Endothelial cell (in vitro differentiated cells): ENCODE measurements around the gene PGAM2. TPM values are rescaled to one million over a fixed set of nuclear protein-coding genes. Genes with fewer than 3 reads are reported as not detected.

Source experiments
- DNase-seq: peaks from one replicate; pipeline ENCODE4 v3.0.0; 2021; ENCODE audit warnings: low spot score
- H3K27ac Mint-ChIP-seq: one replicate; pipeline ENCODE4 v1.8.0; 2021; ENCODE audit warnings: mixed read lengths, inconsistent platforms; ENCODE audit not compliant: unreplicated experiment
- H3K27me3 Mint-ChIP-seq: one replicate; pipeline ENCODE4 v1.8.0; 2021; ENCODE audit warnings: mild to moderate bottlenecking, moderate library complexity, mixed read lengths, inconsistent platforms; ENCODE audit not compliant: unreplicated experiment
- H3K36me3 Mint-ChIP-seq: one replicate; pipeline ENCODE4 v1.8.0; 2021; ENCODE audit warnings: mild to moderate bottlenecking, low read depth, mixed read lengths, inconsistent platforms; ENCODE audit not compliant: unreplicated experiment
- H3K4me1 Mint-ChIP-seq: one replicate; pipeline ENCODE4 v1.8.0; 2021; ENCODE audit warnings: mild to moderate bottlenecking, mixed read lengths, inconsistent platforms; ENCODE audit not compliant: unreplicated experiment
- H3K4me3 Mint-ChIP-seq: one replicate; pipeline ENCODE4 v1.8.0; 2021; ENCODE audit warnings: mild to moderate bottlenecking, mixed read lengths, inconsistent platforms; ENCODE audit not compliant: unreplicated experiment
- H3K9me3 Mint-ChIP-seq: one replicate; pipeline ENCODE4 v1.8.0; 2021; ENCODE audit warnings: mixed read lengths, inconsistent platforms; ENCODE audit not compliant: unreplicated experiment
- total RNA-seq: library from RNA; stranded (reverse); fragmentation: NEBNext Ultra II Directional; extraction: Animal tissue kit (Norgen Biotek cat#: 25700); gene quantifications from one replicate; pipeline ENCODE4 v1.2.1, GENCODE V29; 2021; ENCODE audit not compliant: unreplicated experiment
- TF ChIP-seq, protein P1 (sequence below): fragments of 200-600 bp; sonication (generic); IDR thresholded peaks from one replicate; pipeline ENCODE4 v1.5.0; 2021; ENCODE audit warnings: antibody characterized with exemption; ENCODE audit not compliant: unreplicated experiment

The PGAM2 gene
- total RNA-seq, 1 donor from 2014 or later: not detected

DNA sequence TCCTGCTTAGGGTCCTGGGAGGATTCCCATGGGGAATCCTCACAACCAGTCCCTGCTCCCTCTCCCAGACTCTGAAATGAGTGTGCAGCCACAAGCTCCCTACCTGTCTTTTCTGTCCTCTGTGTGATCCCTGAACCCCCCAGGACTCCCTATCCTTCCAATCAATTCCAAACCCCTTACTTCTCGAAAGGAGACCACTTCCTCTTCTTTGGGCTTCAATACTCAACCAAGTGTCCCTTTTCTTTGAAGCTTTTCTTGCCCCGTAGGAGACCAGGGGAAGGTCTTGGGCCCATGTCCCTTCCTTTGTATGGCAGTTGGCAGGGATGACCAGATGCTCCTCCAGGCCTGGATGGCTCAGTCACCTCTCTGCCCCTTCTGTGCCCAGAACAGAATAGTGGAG, 40.5 kb upstream of the PGAM2 start:
- H3K4me3 Mint-ChIP-seq: peak overlapping the region; percentile 75
- H3K27ac Mint-ChIP-seq: no peak overlapping the region
- H3K4me1 Mint-ChIP-seq: peaks cover 13% of the 10 kb centered on the region
- H3K27me3 Mint-ChIP-seq: peaks cover 18% of the 10 kb centered on the region
- H3K9me3 Mint-ChIP-seq: no peaks in the 10 kb centered on the region
- H3K36me3 Mint-ChIP-seq: peaks cover 7% of the 10 kb centered on the region
- TF ChIP-seq, protein P1, sequence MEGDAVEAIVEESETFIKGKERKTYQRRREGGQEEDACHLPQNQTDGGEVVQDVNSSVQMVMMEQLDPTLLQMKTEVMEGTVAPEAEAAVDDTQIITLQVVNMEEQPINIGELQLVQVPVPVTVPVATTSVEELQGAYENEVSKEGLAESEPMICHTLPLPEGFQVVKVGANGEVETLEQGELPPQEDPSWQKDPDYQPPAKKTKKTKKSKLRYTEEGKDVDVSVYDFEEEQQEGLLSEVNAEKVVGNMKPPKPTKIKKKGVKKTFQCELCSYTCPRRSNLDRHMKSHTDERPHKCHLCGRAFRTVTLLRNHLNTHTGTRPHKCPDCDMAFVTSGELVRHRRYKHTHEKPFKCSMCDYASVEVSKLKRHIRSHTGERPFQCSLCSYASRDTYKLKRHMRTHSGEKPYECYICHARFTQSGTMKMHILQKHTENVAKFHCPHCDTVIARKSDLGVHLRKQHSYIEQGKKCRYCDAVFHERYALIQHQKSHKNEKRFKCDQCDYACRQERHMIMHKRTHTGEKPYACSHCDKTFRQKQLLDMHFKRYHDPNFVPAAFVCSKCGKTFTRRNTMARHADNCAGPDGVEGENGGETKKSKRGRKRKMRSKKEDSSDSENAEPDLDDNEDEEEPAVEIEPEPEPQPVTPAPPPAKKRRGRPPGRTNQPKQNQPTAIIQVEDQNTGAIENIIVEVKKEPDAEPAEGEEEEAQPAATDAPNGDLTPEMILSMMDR: no peak
- no peak for DNase-seq

DNA sequence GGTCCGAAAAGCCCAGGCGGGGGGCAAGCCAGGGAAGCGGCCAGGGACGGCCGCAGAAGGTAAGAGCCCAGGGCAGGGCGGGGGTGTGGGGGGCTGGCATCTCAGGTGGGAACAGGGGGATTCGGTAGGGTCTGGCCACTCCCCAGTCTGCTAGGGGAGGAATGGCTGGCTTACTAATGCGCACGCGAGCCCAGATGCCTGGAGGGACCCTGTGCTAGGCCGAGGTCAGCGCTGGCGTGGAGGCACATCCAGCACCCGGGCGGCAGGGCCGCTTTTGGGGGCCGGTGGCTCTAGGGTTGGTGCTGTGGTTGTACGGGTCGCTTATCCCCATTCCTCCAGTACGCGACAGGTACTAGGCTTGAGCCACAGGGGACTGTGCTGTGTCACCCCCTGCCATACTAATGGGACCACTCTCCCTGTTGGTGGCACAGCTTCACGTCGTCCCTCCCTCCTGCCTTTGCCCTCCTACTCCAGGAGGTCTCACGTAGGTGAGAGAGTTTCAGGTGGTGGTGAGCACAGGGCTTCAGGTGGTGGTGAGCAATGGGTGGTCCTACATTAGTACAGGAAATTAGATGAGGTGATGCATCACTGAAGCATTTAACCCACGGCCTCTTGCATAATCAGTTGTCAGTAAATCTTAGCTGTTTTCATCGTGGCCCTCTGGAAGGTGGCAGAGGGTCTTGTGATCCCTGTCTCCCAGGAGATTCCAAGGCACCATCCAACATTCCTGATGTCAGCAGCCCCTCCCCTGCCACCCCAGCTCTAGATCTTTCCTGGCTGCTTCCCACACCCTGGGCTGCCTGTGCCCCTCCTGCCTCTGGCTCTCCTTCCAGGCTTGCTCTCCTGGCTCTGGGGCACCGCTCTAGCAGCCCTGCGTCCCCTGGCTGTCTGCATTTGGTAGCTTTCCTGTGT, 39.7 kb upstream of the PGAM2 start:
- Mint-ChIP-seq H3K27ac (no peak overlapping the region), H3K36me3 (peaks cover 4% of the 10 kb centered on the region), H3K4me3 (peak overlapping the region; percentile 81), H3K9me3 (no peaks in the 10 kb centered on the region), H3K27me3 (peaks cover 16% of the 10 kb centered on the region), H3K4me1 (peaks cover 13% of the 10 kb centered on the region)
- TF ChIP-seq, protein P1: no peak
- no peak for DNase-seq

DNA sequence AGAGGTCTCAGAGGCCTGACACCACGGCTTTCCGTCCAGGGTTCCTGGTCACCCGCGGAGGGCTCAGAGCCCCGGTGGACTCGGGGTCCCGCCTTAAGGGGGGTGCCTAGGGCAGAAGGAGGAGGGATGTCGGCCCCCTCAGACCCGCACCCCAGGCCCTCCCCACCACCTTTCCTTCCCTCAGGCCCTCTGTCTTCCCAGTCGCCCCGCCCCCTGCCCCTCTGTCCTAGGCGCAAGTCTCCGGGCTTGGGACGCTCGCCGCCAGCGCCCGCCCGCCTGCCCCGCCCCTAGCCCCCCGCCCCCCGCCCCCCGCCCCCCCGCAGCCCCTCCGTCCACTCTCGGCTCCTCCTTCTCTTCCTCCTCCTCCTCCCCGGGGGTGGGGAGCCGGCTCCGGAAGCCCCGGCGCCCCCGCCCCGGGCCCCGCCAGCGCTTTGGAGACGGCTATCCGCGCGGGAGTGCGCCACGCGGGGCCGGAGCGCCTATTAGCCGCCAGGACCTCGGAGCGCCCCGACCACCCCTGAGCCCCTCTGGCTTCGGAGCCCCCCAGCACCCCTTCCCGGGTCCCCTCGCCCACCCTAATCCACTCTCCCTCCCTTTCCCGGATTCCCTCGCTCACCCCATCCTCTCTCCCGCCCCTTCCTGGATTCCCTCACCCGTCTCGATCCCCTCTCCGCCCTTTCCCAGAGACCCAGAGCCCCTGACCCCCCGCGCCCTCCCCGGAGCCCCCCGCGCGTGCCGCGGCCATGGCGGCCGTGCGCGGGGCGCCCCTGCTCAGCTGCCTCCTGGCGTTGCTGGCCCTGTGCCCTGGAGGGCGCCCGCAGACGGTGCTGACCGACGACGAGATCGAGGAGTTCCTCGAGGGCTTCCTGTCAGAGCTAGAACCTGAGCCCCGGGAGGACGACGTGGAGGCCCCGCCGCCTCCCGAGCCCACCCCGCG, 38.8 kb upstream of the PGAM2 start, which contains the start of gene AEBP1:
TSS of gene AEBP1 (plus strand) at position 423 of the 937 bp plus-strand sequence. CDS start at position 744, 321 bp downstream.
- Mint-ChIP-seq H3K27ac (no peak within 1 kb of the TSS), H3K9me3 (no peaks in the 10 kb centered on the region), H3K4me3 (peak within 1 kb of the TSS; percentile 81), H3K27me3 (peaks cover 16% of the 10 kb centered on the region), H3K4me1 (peaks cover 13% of the 10 kb centered on the region), H3K36me3 (peaks cover 4% of the 10 kb centered on the region)
- DNase-seq: peak; percentile 51
- TF ChIP-seq, protein P1: no peak

DNA sequence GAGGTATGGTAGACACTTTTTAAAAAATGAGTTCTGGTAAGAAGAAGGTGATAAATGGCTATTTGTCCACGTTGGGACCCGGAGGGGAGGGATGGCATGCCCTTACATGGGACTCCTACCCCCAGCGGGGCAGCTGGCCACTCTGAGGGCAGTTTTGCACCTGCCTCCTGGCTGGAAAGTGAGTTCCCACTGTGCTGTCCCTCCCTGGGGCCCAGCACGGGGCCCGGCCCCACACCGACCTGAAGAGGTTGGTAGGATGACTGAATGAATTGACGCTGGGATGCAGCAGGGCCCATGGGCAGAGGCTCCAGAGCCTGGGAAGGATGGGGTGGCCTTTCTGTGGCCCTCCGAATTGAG, 38.2 kb upstream of the PGAM2 start:
- TF ChIP-seq, protein P1: no peak
- H3K27ac Mint-ChIP-seq: no peak overlapping the region
- DNase-seq: no peak
- peak overlapping the region; percentile 32 for H3K4me3 Mint-ChIP-seq
- no peaks in the 10 kb centered on the region for H3K9me3 Mint-ChIP-seq
- peaks cover 4% of the 10 kb centered on the region for H3K36me3 Mint-ChIP-seq
- H3K27me3 Mint-ChIP-seq: peaks cover 16% of the 10 kb centered on the region
- peaks cover 13% of the 10 kb centered on the region for H3K4me1 Mint-ChIP-seq
